ENCODE measurements around the gene ABHD16B. TPM values are rescaled to one million over a fixed set of nuclear protein-coding genes. Genes with fewer than 3 reads are reported as not detected.

ABHD16B gene
- total and polyA plus RNA-seq, 2 donors (not counting 1 experiment from before 2014, with no cell fraction given), result not detected

GRCh38 chr20:63890616-63891015 lies 29.3 kb downstream of the ABHD16B start:
- Mint-ChIP-seq H3K9me3 (ENCODE audit: insufficient read depth) (no peaks in the 10 kb centered on the region), H3K27ac (no peak overlapping the region), H3K4me1 (peaks cover 6% of the 10 kb centered on the region), H3K4me3 (no peak overlapping the region), H3K27me3 (no peaks in the 10 kb centered on the region)
- POLR2A ChIA-PET, result no interaction called here
- DNase-seq (no peak), ATAC-seq (ENCODE audit: low read depth) (no peak)
- no peak overlapping the region for H3K4me2 ChIP-seq (replicated peaks; ENCODE audit: low read depth, low read length, poor library complexity, severe bottlenecking)
- TF ChIP-seq CTCF (IDR thresholded peaks at IDR 0.05), result no peak
- no peak for TF ChIP-seq EZH2 (IDR thresholded peaks at IDR 0.05; ENCODE audit: borderline replicate concordance, insufficient read depth, low read depth, low read length, poor library complexity, severe bottlenecking)
- 100% methylated on average over 6 of the region's 7 CpGs for WGBS (ENCODE audit: insufficient coverage)
- peaks cover 16% of the 10 kb centered on the region for H4K20me1 ChIP-seq (ENCODE audit: control insufficient read depth, insufficient read depth, low read length, poor library complexity, severe bottlenecking)
- H3K27me3 ChIP-seq (replicated peaks in 1 of 4; ENCODE audit: control extremely low read depth in 1 of 4, control insufficient read depth in 3 of 4, insufficient read depth in 4 of 4, low read length in 3 of 4), result no peaks in the 10 kb centered on the region
- H2AFZ ChIP-seq (ENCODE audit: insufficient read depth, low read depth, low read length, poor library complexity, severe bottlenecking), result no peak overlapping the region
- no peak overlapping the region for H3K27ac ChIP-seq (ENCODE audit: low read length in 2 of 2)
- no peaks in the 10 kb centered on the region for H3K9me3 ChIP-seq (ENCODE audit: control extremely low read depth in 1 of 3, control insufficient read depth in 2 of 3, insufficient read depth in 1 of 3, low read length in 2 of 3)
- CTCF ChIA-PET, result no interaction called here
- H3K4me3 ChIP-seq (ENCODE audit: control extremely low read depth in 1 of 5, extremely low read depth in 1 of 5, insufficient read depth in 1 of 5, low read depth in 2 of 5, low read length in 4 of 5), result no peak overlapping the region
- intact Hi-C loops (cut with micrococcal nuclease), result loop anchor here (10.0 kb wide), 1 partner anchor 936 kb away; the partner anchor contains the start of gene SLC17A9
- H3K9ac ChIP-seq (ENCODE audit: low read length), result no peak overlapping the region
- peaks cover 3 to 7% of the 10 kb centered on the region in 2 donors for H3K4me1 ChIP-seq (ENCODE audit: control insufficient read depth in 2 of 2, insufficient read depth in 2 of 2, low read length in 2 of 2)
- peaks cover 3 to 35% of the 10 kb centered on the region in 2 experiments for H3K36me3 ChIP-seq (replicated peaks in 1 of 2; ENCODE audit: control extremely low read depth in 1 of 2, control insufficient read depth in 1 of 2, extremely low read depth in 1 of 2, insufficient read depth in 2 of 2, low read length in 1 of 2)
- peaks cover 9% of the 10 kb centered on the region for H3K79me2 ChIP-seq (ENCODE audit: control insufficient read depth, insufficient read depth, low read length)

- intact Hi-C loops (cut with micrococcal nuclease), result loop anchor here (10.0 kb wide), 1 partner anchor 937 kb away; the partner anchor contains the start of gene SLC17A9
- H4K20me1 ChIP-seq (ENCODE audit: control insufficient read depth, insufficient read depth, low read length, poor library complexity, severe bottlenecking), result peaks cover 20% of the 10 kb centered on the region
- H3K27me3 ChIP-seq (replicated peaks in 1 of 4; ENCODE audit: control extremely low read depth in 1 of 4, control insufficient read depth in 3 of 4, insufficient read depth in 4 of 4, low read length in 3 of 4), result no peaks in the 10 kb centered on the region
- Mint-ChIP-seq H3K9me3 (ENCODE audit: insufficient read depth) (no peaks in the 10 kb centered on the region), H3K27ac (no peak overlapping the region), H3K27me3 (no peaks in the 10 kb centered on the region), H3K4me3 (no peak overlapping the region), H3K4me1 (peaks cover 13% of the 10 kb centered on the region)
- TF ChIP-seq CTCF (IDR thresholded peaks at IDR 0.05) (no peak), EZH2 (IDR thresholded peaks at IDR 0.05; ENCODE audit: borderline replicate concordance, insufficient read depth, low read depth, low read length, poor library complexity, severe bottlenecking) (no peak)
- H3K9ac ChIP-seq (ENCODE audit: low read length), result no peak overlapping the region
- no peak overlapping the region for H3K27ac ChIP-seq (ENCODE audit: low read length in 2 of 2)
- H3K4me1 ChIP-seq (ENCODE audit: control insufficient read depth in 2 of 2, insufficient read depth in 2 of 2, low read length in 2 of 2), result peaks cover 7 to 14% of the 10 kb centered on the region in 2 donors
- ChIA-PET POLR2A (interaction anchor here (1.6 kb wide), 1 partner anchor 26 kb away, joined by 3 read pairs; the partner anchor contains the start of gene TPD52L2), CTCF (no interaction called here)
- no peak overlapping the region for H2AFZ ChIP-seq (ENCODE audit: insufficient read depth, low read depth, low read length, poor library complexity, severe bottlenecking)
- DNase-seq, result no peak
- WGBS (ENCODE audit: insufficient coverage), result 94% methylated on average over 26 of the region's 29 CpGs
- peaks cover 3 to 35% of the 10 kb centered on the region in 2 experiments for H3K36me3 ChIP-seq (replicated peaks in 1 of 2; ENCODE audit: control extremely low read depth in 1 of 2, control insufficient read depth in 1 of 2, extremely low read depth in 1 of 2, insufficient read depth in 2 of 2, low read length in 1 of 2)
- H3K4me3 ChIP-seq (ENCODE audit: control extremely low read depth in 1 of 5, extremely low read depth in 1 of 5, insufficient read depth in 1 of 5, low read depth in 2 of 5, low read length in 4 of 5), result no peak overlapping the region
- no peak overlapping the region for H3K4me2 ChIP-seq (replicated peaks; ENCODE audit: low read depth, low read length, poor library complexity, severe bottlenecking)
- no peak for ATAC-seq (ENCODE audit: low read depth)
- H3K79me2 ChIP-seq (ENCODE audit: control insufficient read depth, insufficient read depth, low read length), result peaks cover 12% of the 10 kb centered on the region
- no peaks in the 10 kb centered on the region for H3K9me3 ChIP-seq (ENCODE audit: control extremely low read depth in 1 of 3, control insufficient read depth in 2 of 3, insufficient read depth in 1 of 3, low read length in 2 of 3)
Observed at GRCh38 chr20:63891061-63892002, 30.0 kb downstream of the ABHD16B start.
